ENCODE data around the gene RAB18.

RAB18 gene

DNA sequence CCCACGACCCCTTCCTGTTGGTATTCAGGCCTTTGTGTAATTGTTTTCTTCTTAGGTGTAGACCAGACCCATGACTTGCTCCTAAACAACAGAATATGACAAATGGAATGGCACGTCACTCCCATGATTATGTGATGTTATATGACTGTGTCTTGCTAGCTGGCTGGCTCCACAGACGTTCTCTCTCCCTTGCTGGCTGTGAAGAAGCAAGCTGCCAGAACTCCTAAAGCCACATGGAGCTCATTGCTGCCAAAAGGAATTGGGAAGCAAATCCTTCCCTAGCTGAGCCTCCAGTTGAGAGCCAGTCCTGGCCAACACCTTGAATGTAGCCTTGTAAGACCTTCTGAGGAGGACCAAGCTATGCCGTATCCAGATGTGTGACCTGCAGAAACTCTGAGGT is 74.2 kb downstream of the RAB18 start:
- no peak for DNase-seq (ENCODE audit: extremely low read depth, low read depth)
- no peak for TF ChIP-seq CTCF (IDR thresholded peaks at IDR 0.05; ENCODE audit: low read depth, low read length)

- no peak for DNase-seq (ENCODE audit: extremely low read depth, low read depth)
- TF ChIP-seq CTCF (IDR thresholded peaks at IDR 0.05; ENCODE audit: low read depth, low read length): no peak
Measured at GRCh38 chr10:27581225-27581624, 77.1 kb downstream of the RAB18 start.

GRCh38 chr10:27584302-27584701 is 80.2 kb downstream of the RAB18 start:
- no peak for DNase-seq (ENCODE audit: extremely low read depth, low read depth)
- no peak for TF ChIP-seq CTCF (IDR thresholded peaks at IDR 0.05; ENCODE audit: low read depth, low read length)

All from AG09319 (cell line).